Stomach (tissue), 9 donors: Measurements from ENCODE around the gene CPNE1. TPM values are rescaled to one million over a fixed set of nuclear protein-coding genes. Genes with fewer than 3 reads are reported as not detected.

Experiments
- DNase-seq, 2 donors: peaks; one replicate each; pipeline versions ENCODE4 v3.0.0 to v3.0.0-alpha.2; 2013 to 2019
- H3K27ac ChIP-seq, 5 donors: fragments of 200-600 bp in 4 of 5; sonication (generic) in 4 of 5; one replicate each; pipeline ENCODE4 v1.5.1; 2013 to 2019; ENCODE audit warnings: mild to moderate bottlenecking in 1 of 5, moderate library complexity in 1 of 5
- H3K27me3 ChIP-seq, 3 donors: fragments of 200-600 bp; sonication (generic); one replicate each; pipeline ENCODE4 v1.5.1; 2017 to 2019; ENCODE audit warnings: mixed run types in 1 of 3
- H3K36me3 ChIP-seq, 4 donors: fragments of 200-600 bp; sonication (generic); 1 replicate in 3 of 4; 2 replicates in 1 of 4; pipeline ENCODE4 v1.5.1; 2016 to 2019
- H3K4me1 ChIP-seq, 4 donors: fragments of 200-600 bp; sonication (generic); one replicate each; pipeline ENCODE4 v1.5.1; 2016 to 2019
- H3K4me3 ChIP-seq, 4 donors: fragments of 200-600 bp; sonication (generic) in 3 of 4; one replicate each; pipeline ENCODE4 v1.5.1; 2016 to 2019; ENCODE audit warnings: mild to moderate bottlenecking in 1 of 4
- H3K9me3 ChIP-seq, 4 donors: fragments of 200-600 bp; sonication (generic); one replicate each; pipeline ENCODE4 v1.5.1; 2016 to 2019
- CTCF ChIP-seq, 7 experiments: fragments of 450-650 bp in 4 of 7; fragments of 200-600 bp in 3 of 7; sonication (generic) in 3 of 7; IDR thresholded peaks; one replicate each; pipeline ENCODE4 v1.5.1; 2016 to 2019; ENCODE audit warnings: antibody characterized with exemption in 7 of 7, control low read depth in 2 of 7, mild to moderate bottlenecking in 1 of 7
- EP300 ChIP-seq: sonication (generic); formaldehyde crosslinking; IDR thresholded peaks from one replicate; pipeline ENCODE4 v1.6.1; 2017; ENCODE audit warnings: antibody characterized with exemption
- POLR2A ChIP-seq, 4 donors: fragments of 450-650 bp; IDR thresholded peaks; one replicate each; pipeline ENCODE4 v1.6.1; 2016; ENCODE audit warnings: antibody characterized with exemption in 4 of 4, control low read depth in 2 of 4, mild to moderate bottlenecking in 1 of 4, moderate library complexity in 1 of 4
- POLR2AphosphoS5 ChIP-seq, 3 donors: sonication (generic); formaldehyde crosslinking; IDR thresholded peaks; one replicate each; pipeline ENCODE4 v1.6.1; 2016; ENCODE audit warnings: antibody characterized with exemption in 3 of 3
- WGBS, 5 donors: extraction: QIAGEN DNeasy Blood & Tissue Kit in 3 of 5; methylation state at CpG; one replicate each; pipeline versions ENCODE4 v1.1.5 to v1.1.7; 2013 to 2018; 5-methylcytosine and 5-hydroxymethylcytosine counted together
- intact Hi-C: fragments of 100-400 bp; cut with DNase I; formaldehyde crosslinking; loops from one replicate; pipeline ENCODE4 v1.15.1; 2023; ENCODE audit warnings: low total_unique reads
- polyA plus RNA-seq, 3 donors: library from polyadenylated mRNA; stranded (reverse); fragments of 200-250 nt; gene quantifications; one replicate each; pipeline ENCODE4 v1.2.3, GENCODE V29; 2013
- total RNA-seq, 5 donors: library from RNA; depleted of rRNA; stranded (reverse); fragments of >200 nt; gene quantifications; one replicate each; pipeline versions ENCODE4 v1.1.0 to v1.2.3, GENCODE V29; 2014 to 2016
- donor health status: healthy with polysubstance abuse.
- donor health status: Bipolar disorder and iron deficiency.
- donor health status: healthy.

CPNE1 gene
- total and polyA plus RNA-seq, 8 donors, result 67.9 to 172 (median 107) TPM

GRCh38 chr20:35619196-35620095 is 45.3 kb downstream of the CPNE1 start:
- peaks cover 31 to 51% (median 45%) of the 10 kb centered on the region in 4 donors for H3K4me1 ChIP-seq
- H3K27me3 ChIP-seq, result no peaks in the 10 kb centered on the region
- intact Hi-C loops, result no loop called here
- peak overlapping the region; percentile 45 to 62 (median 54) for H3K4me3 ChIP-seq
- H3K36me3 ChIP-seq, result peaks cover 0 to 23% (median 16%) of the 10 kb centered on the region in 4 donors
- no peak for TF ChIP-seq EP300
- peak in 1 of 3 donors; percentile 31 for TF ChIP-seq POLR2AphosphoS5 (IDR thresholded peaks at IDR 0.05)
- no peak for TF ChIP-seq POLR2A (IDR thresholded peaks at IDR 0.05)
- peak in 2 of 7 experiments; percentile 15 to 27 for TF ChIP-seq CTCF (IDR thresholded peaks at IDR 0.05)
- 5 to 8% (median 5%) methylated on average over 31 to 49 of the region's 49 CpGs for WGBS, 5 donors
- H3K27ac ChIP-seq, result peak overlapping the region; percentile 31 to 95 (median 92)
- DNase-seq, result peak; percentile 82 to 92
- no peaks in the 10 kb centered on the region for H3K9me3 ChIP-seq

- Histone ChIP-seq H3K27ac (peak overlapping the region; percentile 36 to 95 (median 92)), H3K9me3 (no peaks in the 10 kb centered on the region), H3K4me1 (peaks cover 31 to 52% (median 47%) of the 10 kb centered on the region in 4 donors), H3K4me3 (peak overlapping the region; percentile 45 to 62 (median 54)), H3K27me3 (no peaks in the 10 kb centered on the region), H3K36me3 (peaks cover 0 to 21% (median 15%) of the 10 kb centered on the region in 4 donors)
- intact Hi-C loops, result no loop called here
- WGBS, 5 donors, result 5 to 11% (median 8%) methylated on average over 26 to 35 of the region's 35 CpGs
- DNase-seq, result peak in 1 of 2 donors; percentile 57
- no peak for TF ChIP-seq EP300
- TF ChIP-seq POLR2A (IDR thresholded peaks at IDR 0.05), result no peak
- no peak for TF ChIP-seq CTCF (IDR thresholded peaks at IDR 0.05)
- TF ChIP-seq POLR2AphosphoS5 (IDR thresholded peaks at IDR 0.05), result no peak
Measured at GRCh38 chr20:35618263-35619131, 46.2 kb downstream of the CPNE1 start.

GRCh38 chr20:35617397-35618262 is 47.1 kb downstream of the CPNE1 start:
- peak overlapping the region; percentile 45 to 62 (median 54) for H3K4me3 ChIP-seq
- TF ChIP-seq CTCF (IDR thresholded peaks at IDR 0.05) (peak in 4 of 7 experiments; percentile 9 to 38 (median 24)), POLR2AphosphoS5 (IDR thresholded peaks at IDR 0.05) (no peak), EP300 (no peak), POLR2A (IDR thresholded peaks at IDR 0.05) (no peak)
- H3K4me1 ChIP-seq, result peaks cover 31 to 52% (median 47%) of the 10 kb centered on the region in 4 donors
- peak; percentile 55 to 82 for DNase-seq
- H3K36me3 ChIP-seq, result peaks cover 0 to 17% (median 12%) of the 10 kb centered on the region in 4 donors
- intact Hi-C loops, result no loop called here
- no peaks in the 10 kb centered on the region for H3K27me3 ChIP-seq
- 8 to 15% (median 12%) methylated on average over 19 to 22 of the region's 22 CpGs for WGBS, 5 donors
- H3K27ac ChIP-seq, result peak overlapping the region; percentile 82 to 95 (median 92)
- H3K9me3 ChIP-seq, result no peaks in the 10 kb centered on the region
